ENCODE measurements around the gene YWHAE. TPM values are rescaled to one million over a fixed set of nuclear protein-coding genes. Genes with fewer than 3 reads are reported as not detected.

Gene YWHAE
- 1,033 to 1,180 TPM (median 1,148 TPM) in 3 replicates for total RNA-seq (2021)
- Bru-seq, nascent RNA: percentile 94 among the genes with signal in this experiment
- long read RNA-seq, experiment 1, transcript YWHAE-208 (7 exons, 1,818 nt): minor isoform, 107 of 4,427 reads
- long read RNA-seq, experiment 1, transcript YWHAE-201 (6 exons, 2,211 nt): major isoform, 4,109 of 4,427 reads
- long read RNA-seq, experiment 1, partial matches to known transcripts: 136 of 4,427 reads
- long read RNA-seq, experiment 1, other reads (novel, unspliced or antisense): 72 of 4,427 reads
- long read RNA-seq, experiment 2, transcript YWHAE-208 (7 exons, 1,818 nt): minor isoform, 23 of 1,421 reads
- long read RNA-seq, experiment 2, transcript YWHAE-201 (6 exons, 2,211 nt): major isoform, 974 of 1,421 reads
- long read RNA-seq, experiment 2, partial matches to known transcripts: 378 of 1,421 reads
- long read RNA-seq, experiment 2, other reads (novel, unspliced or antisense): 40 of 1,421 reads
- long read RNA-seq, experiment 3, transcript YWHAE-208 (7 exons, 1,818 nt): minor isoform, 21 of 650 reads
- long read RNA-seq, experiment 3, transcript YWHAE-201 (6 exons, 2,211 nt): major isoform, 579 of 650 reads
- long read RNA-seq, experiment 3, partial matches to known transcripts: 37 of 650 reads
- long read RNA-seq, experiment 3, other reads (novel, unspliced or antisense): 12 of 650 reads

DNA sequence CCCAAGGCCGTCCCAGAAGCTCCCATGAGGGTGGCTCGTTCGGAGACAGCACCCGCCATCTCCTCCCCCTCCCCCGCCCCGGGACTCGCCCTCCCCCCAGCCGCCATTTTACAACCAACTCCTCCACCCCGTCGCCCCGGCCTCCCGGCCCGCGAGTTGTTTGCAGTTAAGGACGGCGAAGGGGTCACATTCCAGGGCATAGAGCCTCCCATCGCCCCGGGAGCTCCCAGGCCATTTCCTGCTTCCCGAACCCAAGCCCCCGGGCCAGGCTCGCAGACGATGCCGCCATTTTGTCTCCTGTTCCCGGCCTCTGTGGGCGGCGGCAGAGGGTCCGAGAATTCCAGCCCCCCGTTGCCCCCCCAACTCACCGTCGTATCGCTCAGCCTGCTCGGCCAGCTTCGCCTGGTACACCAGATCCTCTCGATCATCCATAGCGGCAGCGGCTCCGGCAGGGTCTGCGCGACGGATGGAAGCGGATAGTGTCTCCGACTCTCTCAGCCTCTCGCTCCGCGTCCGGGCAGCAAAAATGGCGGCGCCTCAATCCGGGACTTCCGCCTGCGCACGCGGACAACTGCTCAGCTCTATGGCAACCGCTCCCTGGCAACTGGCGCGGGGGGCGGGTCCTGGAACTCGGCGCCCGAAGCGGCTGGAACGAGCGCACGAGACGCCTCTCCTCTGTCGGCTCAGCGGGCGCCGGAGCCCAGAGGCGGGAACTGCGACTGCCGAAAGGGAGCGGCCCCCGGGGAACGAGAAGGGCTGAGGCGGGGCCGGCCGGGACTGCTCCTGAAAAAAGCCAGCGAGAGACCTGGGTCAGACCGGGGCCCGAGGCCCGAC is at the start of gene YWHAE:
Gene YWHAE, minus strand, starts transcription at position 544 of the 834 bp plus-strand sequence. Its CDS starts 112 bp downstream, at position 432.
- CTCF ChIA-PET: interaction anchor here (0.6 to 2.9 kb wide), 5 partner anchors 34 to 133 kb away, joined by 3 to 20 read pairs (median 3); partner anchors contain the start of gene INPP5K
- Mint-ChIP-seq H3K4me1 (peaks cover 28% of the 10 kb centered on the region), H3K9me3 (peaks cover 3% of the 10 kb centered on the region; the same call in 1 of the 2 replicates), H3K4me3 (peak within 1 kb of the TSS; percentile 99), H3K27ac (peak within 1 kb of the TSS; percentile 99), H3K36me3 (peaks cover 17% of the 10 kb centered on the region), H3K27me3 (ENCODE audit: low read depth) (no peaks in the 10 kb centered on the region; the same call in 1 of the 2 replicates)
- POLR2A ChIA-PET: interaction anchor here (0.6 to 1.6 kb wide), 3 partner anchors 30 to 137 kb away, joined by 4 to 9 read pairs (median 7); no protein-coding TSS in a partner anchor
- ATAC-seq (peak; percentile 92), DNase-seq (ENCODE audit: low spot score) (peak; percentile 99)
- TF ChIP-seq JUN (CRISPR knock-in tag; IDR thresholded peaks at IDR 0.05): peak; percentile 48; the same call in 1 of the 2 replicates
- peak; percentile 62; the same call in 1 of the 2 replicates for TF ChIP-seq MYBL2 (CRISPR knock-in tag; IDR thresholded peaks at IDR 0.05)
- TF ChIP-seq TEAD1 (CRISPR knock-in tag; IDR thresholded peaks at IDR 0.05): peak; percentile 55; the same call in 1 of the 2 replicates
- TF ChIP-seq FOXK1 (CRISPR knock-in tag; IDR thresholded peaks at IDR 0.05): peak; percentile 54; the same call in 1 of the 2 replicates
- TF ChIP-seq, protein P1, sequence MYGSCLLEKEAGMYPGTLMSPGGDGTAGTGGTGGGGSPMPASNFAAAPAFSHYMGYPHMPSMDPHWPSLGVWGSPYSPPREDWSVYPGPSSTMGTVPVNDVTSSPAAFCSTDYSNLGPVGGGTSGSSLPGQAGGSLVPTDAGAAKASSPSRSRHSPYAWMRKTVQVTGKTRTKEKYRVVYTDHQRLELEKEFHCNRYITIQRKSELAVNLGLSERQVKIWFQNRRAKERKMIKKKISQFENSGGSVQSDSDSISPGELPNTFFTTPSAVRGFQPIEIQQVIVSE (CRISPR knock-in tag; IDR thresholded peaks at IDR 0.05; ENCODE audit: borderline replicate concordance): no peak
- 0 out of 2 replicates have a peak, but pooled peaks have one; percentile 61 for TF ChIP-seq KAT7 (CRISPR knock-in tag; IDR thresholded peaks at IDR 0.05; ENCODE audit: borderline replicate concordance)
- no peak for TF ChIP-seq JAZF1 (CRISPR knock-in tag; IDR thresholded peaks at IDR 0.05)
- TF ChIP-seq, protein P2, sequence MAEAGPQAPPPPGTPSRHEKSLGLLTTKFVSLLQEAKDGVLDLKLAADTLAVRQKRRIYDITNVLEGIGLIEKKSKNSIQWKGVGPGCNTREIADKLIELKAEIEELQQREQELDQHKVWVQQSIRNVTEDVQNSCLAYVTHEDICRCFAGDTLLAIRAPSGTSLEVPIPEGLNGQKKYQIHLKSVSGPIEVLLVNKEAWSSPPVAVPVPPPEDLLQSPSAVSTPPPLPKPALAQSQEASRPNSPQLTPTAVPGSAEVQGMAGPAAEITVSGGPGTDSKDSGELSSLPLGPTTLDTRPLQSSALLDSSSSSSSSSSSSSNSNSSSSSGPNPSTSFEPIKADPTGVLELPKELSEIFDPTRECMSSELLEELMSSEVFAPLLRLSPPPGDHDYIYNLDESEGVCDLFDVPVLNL (CRISPR knock-in tag; IDR thresholded peaks at IDR 0.05; ENCODE audit: borderline replicate concordance, low read depth): peak; percentile 82; the same call in 1 of the 2 replicates
- peak; percentile 86; the same call in 1 of the 2 replicates for TF ChIP-seq FOXP1 (CRISPR knock-in tag; IDR thresholded peaks at IDR 0.05; ENCODE audit: borderline replicate concordance)
- no peak for TF ChIP-seq CREB1 (CRISPR knock-in tag; IDR thresholded peaks at IDR 0.05)
- TF ChIP-seq, protein P3, sequence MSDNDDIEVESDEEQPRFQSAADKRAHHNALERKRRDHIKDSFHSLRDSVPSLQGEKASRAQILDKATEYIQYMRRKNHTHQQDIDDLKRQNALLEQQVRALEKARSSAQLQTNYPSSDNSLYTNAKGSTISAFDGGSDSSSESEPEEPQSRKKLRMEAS (CRISPR knock-in tag; IDR thresholded peaks at IDR 0.05): peak; percentile 94
- TF ChIP-seq, protein P4, sequence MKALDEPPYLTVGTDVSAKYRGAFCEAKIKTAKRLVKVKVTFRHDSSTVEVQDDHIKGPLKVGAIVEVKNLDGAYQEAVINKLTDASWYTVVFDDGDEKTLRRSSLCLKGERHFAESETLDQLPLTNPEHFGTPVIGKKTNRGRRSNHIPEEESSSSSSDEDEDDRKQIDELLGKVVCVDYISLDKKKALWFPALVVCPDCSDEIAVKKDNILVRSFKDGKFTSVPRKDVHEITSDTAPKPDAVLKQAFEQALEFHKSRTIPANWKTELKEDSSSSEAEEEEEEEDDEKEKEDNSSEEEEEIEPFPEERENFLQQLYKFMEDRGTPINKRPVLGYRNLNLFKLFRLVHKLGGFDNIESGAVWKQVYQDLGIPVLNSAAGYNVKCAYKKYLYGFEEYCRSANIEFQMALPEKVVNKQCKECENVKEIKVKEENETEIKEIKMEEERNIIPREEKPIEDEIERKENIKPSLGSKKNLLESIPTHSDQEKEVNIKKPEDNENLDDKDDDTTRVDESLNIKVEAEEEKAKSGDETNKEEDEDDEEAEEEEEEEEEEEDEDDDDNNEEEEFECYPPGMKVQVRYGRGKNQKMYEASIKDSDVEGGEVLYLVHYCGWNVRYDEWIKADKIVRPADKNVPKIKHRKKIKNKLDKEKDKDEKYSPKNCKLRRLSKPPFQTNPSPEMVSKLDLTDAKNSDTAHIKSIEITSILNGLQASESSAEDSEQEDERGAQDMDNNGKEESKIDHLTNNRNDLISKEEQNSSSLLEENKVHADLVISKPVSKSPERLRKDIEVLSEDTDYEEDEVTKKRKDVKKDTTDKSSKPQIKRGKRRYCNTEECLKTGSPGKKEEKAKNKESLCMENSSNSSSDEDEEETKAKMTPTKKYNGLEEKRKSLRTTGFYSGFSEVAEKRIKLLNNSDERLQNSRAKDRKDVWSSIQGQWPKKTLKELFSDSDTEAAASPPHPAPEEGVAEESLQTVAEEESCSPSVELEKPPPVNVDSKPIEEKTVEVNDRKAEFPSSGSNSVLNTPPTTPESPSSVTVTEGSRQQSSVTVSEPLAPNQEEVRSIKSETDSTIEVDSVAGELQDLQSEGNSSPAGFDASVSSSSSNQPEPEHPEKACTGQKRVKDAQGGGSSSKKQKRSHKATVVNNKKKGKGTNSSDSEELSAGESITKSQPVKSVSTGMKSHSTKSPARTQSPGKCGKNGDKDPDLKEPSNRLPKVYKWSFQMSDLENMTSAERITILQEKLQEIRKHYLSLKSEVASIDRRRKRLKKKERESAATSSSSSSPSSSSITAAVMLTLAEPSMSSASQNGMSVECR (CRISPR knock-in tag; IDR thresholded peaks at IDR 0.05; ENCODE audit: borderline replicate concordance): peak; percentile 31; the same call in 1 of the 2 replicates
- TF ChIP-seq, protein P5, sequence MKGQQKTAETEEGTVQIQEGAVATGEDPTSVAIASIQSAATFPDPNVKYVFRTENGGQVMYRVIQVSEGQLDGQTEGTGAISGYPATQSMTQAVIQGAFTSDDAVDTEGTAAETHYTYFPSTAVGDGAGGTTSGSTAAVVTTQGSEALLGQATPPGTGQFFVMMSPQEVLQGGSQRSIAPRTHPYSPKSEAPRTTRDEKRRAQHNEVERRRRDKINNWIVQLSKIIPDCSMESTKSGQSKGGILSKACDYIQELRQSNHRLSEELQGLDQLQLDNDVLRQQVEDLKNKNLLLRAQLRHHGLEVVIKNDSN (CRISPR knock-in tag; IDR thresholded peaks at IDR 0.05): peak; percentile 40; the same call in 1 of the 2 replicates
- TF ChIP-seq ETV6 (CRISPR knock-in tag; IDR thresholded peaks at IDR 0.05): peak; percentile 17; the same call in 1 of the 2 replicates
- TF ChIP-seq, protein P6, sequence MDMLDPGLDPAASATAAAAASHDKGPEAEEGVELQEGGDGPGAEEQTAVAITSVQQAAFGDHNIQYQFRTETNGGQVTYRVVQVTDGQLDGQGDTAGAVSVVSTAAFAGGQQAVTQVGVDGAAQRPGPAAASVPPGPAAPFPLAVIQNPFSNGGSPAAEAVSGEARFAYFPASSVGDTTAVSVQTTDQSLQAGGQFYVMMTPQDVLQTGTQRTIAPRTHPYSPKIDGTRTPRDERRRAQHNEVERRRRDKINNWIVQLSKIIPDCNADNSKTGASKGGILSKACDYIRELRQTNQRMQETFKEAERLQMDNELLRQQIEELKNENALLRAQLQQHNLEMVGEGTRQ (CRISPR knock-in tag; IDR thresholded peaks at IDR 0.05): peak; percentile 39; the same call in 1 of the 2 replicates
- TF ChIP-seq NFE2L1 (CRISPR knock-in tag; IDR thresholded peaks at IDR 0.05): peak; percentile 14; the same call in 1 of the 2 replicates
- TF ChIP-seq, protein P7, sequence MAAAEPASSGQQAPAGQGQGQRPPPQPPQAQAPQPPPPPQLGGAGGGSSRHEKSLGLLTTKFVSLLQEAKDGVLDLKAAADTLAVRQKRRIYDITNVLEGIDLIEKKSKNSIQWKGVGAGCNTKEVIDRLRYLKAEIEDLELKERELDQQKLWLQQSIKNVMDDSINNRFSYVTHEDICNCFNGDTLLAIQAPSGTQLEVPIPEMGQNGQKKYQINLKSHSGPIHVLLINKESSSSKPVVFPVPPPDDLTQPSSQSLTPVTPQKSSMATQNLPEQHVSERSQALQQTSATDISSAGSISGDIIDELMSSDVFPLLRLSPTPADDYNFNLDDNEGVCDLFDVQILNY (CRISPR knock-in tag; IDR thresholded peaks at IDR 0.05): peak; percentile 99
- peak; percentile 52 for TF ChIP-seq GABPB1 (CRISPR knock-in tag; IDR thresholded peaks at IDR 0.05)
- TF ChIP-seq, protein P8, sequence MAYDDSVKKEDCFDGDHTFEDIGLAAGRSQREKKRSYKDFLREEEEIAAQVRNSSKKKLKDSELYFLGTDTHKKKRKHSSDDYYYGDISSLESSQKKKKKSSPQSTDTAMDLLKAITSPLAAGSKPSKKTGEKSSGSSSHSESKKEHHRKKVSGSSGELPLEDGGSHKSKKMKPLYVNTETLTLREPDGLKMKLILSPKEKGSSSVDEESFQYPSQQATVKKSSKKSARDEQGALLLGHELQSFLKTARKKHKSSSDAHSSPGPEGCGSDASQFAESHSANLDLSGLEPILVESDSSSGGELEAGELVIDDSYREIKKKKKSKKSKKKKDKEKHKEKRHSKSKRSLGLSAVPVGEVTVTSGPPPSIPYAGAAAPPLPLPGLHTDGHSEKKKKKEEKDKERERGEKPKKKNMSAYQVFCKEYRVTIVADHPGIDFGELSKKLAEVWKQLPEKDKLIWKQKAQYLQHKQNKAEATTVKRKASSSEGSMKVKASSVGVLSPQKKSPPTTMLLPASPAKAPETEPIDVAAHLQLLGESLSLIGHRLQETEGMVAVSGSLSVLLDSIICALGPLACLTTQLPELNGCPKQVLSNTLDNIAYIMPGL (CRISPR knock-in tag; IDR thresholded peaks at IDR 0.05): peak; percentile 86
- peak; percentile 66; the same call in 1 of the 2 replicates for TF ChIP-seq CREM (CRISPR knock-in tag; IDR thresholded peaks at IDR 0.05)

Measured in WTC11 (cell line).